ENCODE measurements around the gene SREBF1. TPM values are rescaled to one million over a fixed set of nuclear protein-coding genes. Genes with fewer than 3 reads are reported as not detected.

SREBF1 gene
- total RNA-seq, 4 donors from 2014 or later: 17.0 to 255 (median 18.9) TPM

GRCh38 chr17:17877529-17878358, 41.0 kb upstream of the SREBF1 start:
- TF ChIP-seq CTCF (IDR thresholded peaks at IDR 0.05; ENCODE audit: low read depth): no peak

DNA sequence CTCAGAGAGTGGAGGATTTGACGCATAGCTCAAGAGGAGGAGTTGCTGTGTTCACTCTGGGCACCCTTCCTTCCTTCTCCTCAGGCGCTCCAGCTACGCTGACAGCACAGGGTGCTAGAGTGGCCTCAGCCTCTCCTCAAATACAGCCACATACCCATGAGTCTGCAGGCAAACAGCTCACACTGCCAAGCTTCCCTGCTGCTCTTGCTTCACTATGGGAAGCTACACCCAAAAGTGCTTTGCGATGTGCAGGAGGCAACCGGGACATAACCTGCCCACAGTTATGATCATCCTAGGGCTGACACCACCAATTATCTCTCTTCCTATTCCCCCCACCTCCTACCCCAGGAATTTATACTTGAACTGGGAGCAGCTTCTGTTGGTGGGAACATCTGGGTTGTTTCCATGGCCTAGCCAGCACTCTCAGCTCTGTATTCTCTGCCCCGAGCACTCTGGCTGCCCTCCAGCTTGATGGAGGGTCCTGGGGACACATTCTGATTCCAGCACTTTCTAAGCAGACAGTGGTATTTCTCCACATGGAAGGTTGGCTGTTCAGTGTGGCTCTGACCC, 40.3 kb upstream of the SREBF1 start:
- no peak for TF ChIP-seq CTCF (IDR thresholded peaks at IDR 0.05; ENCODE audit: low read depth)

DNA sequence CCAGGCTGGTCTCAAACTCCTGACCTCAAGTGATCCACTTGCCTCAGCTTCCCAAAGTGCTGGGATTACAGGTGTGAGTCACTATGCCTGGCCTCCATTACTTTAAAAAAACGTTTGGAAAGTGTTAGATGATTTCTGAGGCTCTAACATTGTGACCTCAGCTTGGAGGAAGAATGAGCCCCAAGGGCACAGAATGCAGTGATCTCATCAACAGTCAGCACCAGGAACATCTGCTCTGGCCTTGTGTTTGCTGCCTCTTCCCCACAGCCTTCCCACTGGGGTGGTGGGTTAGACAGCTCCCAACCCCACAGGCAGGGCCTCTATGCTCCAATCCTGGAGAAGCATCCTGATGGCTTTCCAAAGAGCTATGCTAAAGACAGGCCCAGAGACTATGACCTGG, 37.7 kb upstream of the SREBF1 start:
- TF ChIP-seq CTCF (IDR thresholded peaks at IDR 0.05; ENCODE audit: low read depth): no peak

DNA sequence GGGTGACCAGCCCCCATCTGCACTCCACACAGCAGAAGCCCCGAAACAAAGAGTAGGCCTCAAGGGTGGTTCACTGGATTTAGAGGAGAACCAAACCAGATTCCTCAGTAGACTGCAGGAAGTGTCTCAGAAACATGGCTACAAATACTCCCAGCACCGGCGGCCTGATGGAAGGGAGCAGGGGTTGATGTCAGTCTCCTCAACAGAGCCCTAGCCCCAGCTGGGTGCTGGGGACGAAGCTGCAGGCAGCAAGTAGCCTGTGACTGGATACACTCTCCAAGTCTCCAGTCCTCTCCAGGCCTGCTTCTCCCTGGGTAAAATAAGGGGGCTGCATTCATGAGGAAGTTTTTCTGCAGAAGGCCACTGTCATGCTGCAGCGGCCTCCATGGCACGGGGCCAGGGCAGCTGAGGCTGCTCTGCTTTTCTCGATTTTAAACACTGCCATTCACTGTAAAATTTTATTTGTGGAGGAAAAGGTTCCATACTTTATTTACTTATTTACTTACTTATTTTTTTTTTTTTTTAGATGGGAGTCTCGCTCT, 36.7 kb upstream of the SREBF1 start:
- TF ChIP-seq CTCF (IDR thresholded peaks at IDR 0.05; ENCODE audit: low read depth): no peak

GRCh38 chr17:17872547-17873345, 36.0 kb upstream of the SREBF1 start:
- TF ChIP-seq CTCF (IDR thresholded peaks at IDR 0.05; ENCODE audit: low read depth): no peak

DNA sequence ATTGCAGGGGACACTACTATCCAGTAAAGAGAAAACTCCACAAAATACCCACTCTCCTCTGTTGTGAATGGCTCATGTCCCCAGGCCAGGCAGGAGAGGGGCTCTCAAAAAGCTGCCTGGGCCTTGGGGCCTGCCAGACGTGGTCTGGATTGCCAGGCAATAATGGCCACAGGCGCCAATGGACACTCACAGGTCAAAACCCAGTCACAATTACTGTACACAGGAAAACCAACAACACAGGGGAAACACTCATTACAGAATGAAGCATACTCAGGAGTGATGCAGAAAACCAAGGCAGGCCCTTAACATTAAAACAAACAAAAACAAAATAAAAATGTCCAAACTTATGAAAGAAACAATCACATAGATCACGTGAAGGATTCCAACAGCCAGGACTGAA, 35.1 kb upstream of the SREBF1 start:
- no peak for TF ChIP-seq CTCF (IDR thresholded peaks at IDR 0.05; ENCODE audit: low read depth)

GRCh38 chr17:17870247-17870646, 33.5 kb upstream of the SREBF1 start:
- no peak for TF ChIP-seq CTCF (IDR thresholded peaks at IDR 0.05; ENCODE audit: low read depth)

Data from subcutaneous adipose tissue (tissue), 4 donors.